ENCODE results near the gene RAB29. TPM values are rescaled to one million over a fixed set of nuclear protein-coding genes. Genes with fewer than 3 reads are reported as not detected.

The RAB29 gene
- total and polyA plus RNA-seq, 2 donors (not counting 1 experiment from before 2014, with no cell fraction given), result 34.5 to 35.2 TPM

DNA sequence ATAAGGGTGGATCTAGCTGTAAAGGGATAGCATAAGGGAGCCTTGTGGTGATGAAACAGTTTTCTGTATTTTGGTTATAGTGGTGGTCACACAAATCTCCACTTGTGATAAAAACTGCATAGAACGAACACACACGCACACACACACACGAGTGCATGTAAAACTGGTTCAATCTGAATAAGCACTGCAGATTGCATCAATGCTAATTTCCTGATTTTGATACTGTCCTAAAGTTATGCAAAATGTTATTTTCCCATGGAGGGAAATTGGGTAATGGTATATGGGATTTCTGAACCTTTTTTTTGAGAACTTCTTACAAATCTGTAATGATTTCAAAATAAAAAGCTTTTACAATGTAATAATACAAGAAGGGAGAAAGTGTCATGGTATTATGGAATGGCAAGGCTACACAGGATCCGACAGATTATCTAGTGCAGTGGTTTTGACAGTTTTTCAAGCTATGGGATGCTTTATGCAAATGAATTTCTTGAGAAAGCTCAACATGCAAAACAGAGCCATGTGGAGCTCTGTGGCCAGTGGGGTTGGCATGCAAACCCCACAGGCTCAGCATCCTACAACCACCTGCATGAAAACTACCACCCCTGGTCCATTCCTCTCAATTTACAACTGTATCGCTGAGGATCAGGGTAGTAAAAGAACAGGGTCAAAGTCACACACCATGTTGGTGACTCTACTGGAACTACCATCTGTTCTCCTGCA, 18.9 kb upstream of the RAB29 start:
- TF ChIP-seq EZH2 (IDR thresholded peaks at IDR 0.05; ENCODE audit: low read length, missing control alignments), result no peak
- TF ChIP-seq, protein P1, sequence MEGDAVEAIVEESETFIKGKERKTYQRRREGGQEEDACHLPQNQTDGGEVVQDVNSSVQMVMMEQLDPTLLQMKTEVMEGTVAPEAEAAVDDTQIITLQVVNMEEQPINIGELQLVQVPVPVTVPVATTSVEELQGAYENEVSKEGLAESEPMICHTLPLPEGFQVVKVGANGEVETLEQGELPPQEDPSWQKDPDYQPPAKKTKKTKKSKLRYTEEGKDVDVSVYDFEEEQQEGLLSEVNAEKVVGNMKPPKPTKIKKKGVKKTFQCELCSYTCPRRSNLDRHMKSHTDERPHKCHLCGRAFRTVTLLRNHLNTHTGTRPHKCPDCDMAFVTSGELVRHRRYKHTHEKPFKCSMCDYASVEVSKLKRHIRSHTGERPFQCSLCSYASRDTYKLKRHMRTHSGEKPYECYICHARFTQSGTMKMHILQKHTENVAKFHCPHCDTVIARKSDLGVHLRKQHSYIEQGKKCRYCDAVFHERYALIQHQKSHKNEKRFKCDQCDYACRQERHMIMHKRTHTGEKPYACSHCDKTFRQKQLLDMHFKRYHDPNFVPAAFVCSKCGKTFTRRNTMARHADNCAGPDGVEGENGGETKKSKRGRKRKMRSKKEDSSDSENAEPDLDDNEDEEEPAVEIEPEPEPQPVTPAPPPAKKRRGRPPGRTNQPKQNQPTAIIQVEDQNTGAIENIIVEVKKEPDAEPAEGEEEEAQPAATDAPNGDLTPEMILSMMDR (conservative IDR thresholded peaks at IDR 0.05 in 1 of 2, IDR thresholded peaks at IDR 0.05 in 1 of 2; ENCODE audit: low read depth in 1 of 2, low read length in 2 of 2), result no peak
- no peak for DNase-seq (ENCODE audit: low read depth in 2 of 2)
- Histone ChIP-seq H3K4me2 (ENCODE audit: extremely low read depth, insufficient read depth, low read length) (no peak overlapping the region), H3K36me3 (ENCODE audit: control insufficient read depth, insufficient read depth, low read length) (peaks cover 5% of the 10 kb centered on the region), H4K20me1 (ENCODE audit: control insufficient read depth, extremely low read depth, insufficient read depth, low read length) (no peaks in the 10 kb centered on the region), H3K79me2 (ENCODE audit: control insufficient read depth, insufficient read depth, low read length) (no peaks in the 10 kb centered on the region), H2AFZ (ENCODE audit: low read length) (no peak overlapping the region), H3K4me3 (replicated peaks in 1 of 4; ENCODE audit: control extremely low read depth in 1 of 4, insufficient read depth in 1 of 4, low read depth in 3 of 4, low read length in 4 of 4) (no peak overlapping the region), H3K27ac (ENCODE audit: insufficient read depth, low read length) (no peak overlapping the region), H3K27me3 (ENCODE audit: control insufficient read depth, insufficient read depth, low read length) (no peaks in the 10 kb centered on the region), H3K9me3 (ENCODE audit: control insufficient read depth, insufficient read depth, low read depth, low read length) (no peaks in the 10 kb centered on the region), H3K4me1 (ENCODE audit: control insufficient read depth, extremely low read depth, insufficient read depth, low read length) (no peaks in the 10 kb centered on the region), H3K9ac (ENCODE audit: insufficient read depth, low read length) (no peak overlapping the region)

DNA sequence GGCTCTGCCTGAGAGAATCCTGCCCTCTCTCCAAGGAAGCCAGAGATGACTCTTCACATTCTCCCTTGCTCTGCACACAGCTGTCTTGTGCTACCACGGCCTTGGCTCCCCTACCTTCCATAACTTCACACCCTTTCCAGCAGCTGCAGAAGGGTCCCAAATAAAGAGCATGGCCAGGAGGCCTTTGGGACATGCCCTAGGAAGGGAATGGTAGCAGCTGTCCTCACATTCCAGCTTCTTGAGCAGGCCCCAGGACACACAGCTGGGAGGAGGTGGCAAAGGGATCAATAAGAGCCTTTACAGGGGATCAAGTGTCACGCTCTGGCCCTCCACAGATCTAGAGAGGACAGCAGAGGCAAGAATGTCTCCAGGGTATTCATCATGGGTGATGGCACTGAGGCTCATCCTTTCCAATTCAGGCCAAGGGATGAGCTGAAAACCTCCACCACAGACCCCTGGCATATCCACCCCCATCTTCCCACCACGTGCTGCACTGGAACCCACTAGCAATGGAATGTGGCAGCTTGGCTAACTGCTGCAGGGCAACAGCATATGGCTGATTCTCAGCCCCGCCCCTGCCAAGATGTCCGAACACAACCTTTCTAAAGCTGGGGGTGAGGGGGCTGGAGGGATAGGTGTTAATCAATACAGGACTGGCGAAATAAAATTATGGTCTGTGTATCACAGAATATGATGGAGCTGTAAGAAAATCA, 17.8 kb upstream of the RAB29 start:
- TF ChIP-seq, protein P1 (conservative IDR thresholded peaks at IDR 0.05 in 1 of 2, IDR thresholded peaks at IDR 0.05 in 1 of 2; ENCODE audit: low read depth in 1 of 2, low read length in 2 of 2), result no peak
- no peak for TF ChIP-seq EZH2 (IDR thresholded peaks at IDR 0.05; ENCODE audit: low read length, missing control alignments)
- H3K4me1 ChIP-seq (ENCODE audit: control insufficient read depth, extremely low read depth, insufficient read depth, low read length), result no peaks in the 10 kb centered on the region
- no peak overlapping the region for H3K4me3 ChIP-seq (replicated peaks in 1 of 4; ENCODE audit: control extremely low read depth in 1 of 4, insufficient read depth in 1 of 4, low read depth in 3 of 4, low read length in 4 of 4)
- no peak overlapping the region for H3K27ac ChIP-seq (ENCODE audit: insufficient read depth, low read length)
- no peaks in the 10 kb centered on the region for H3K9me3 ChIP-seq (ENCODE audit: control insufficient read depth, insufficient read depth, low read depth, low read length)
- H3K4me2 ChIP-seq (ENCODE audit: extremely low read depth, insufficient read depth, low read length), result no peak overlapping the region
- no peak for DNase-seq (ENCODE audit: low read depth in 2 of 2)
- no peaks in the 10 kb centered on the region for H3K79me2 ChIP-seq (ENCODE audit: control insufficient read depth, insufficient read depth, low read length)
- H3K27me3 ChIP-seq (ENCODE audit: control insufficient read depth, insufficient read depth, low read length), result no peaks in the 10 kb centered on the region
- no peak overlapping the region for H2AFZ ChIP-seq (ENCODE audit: low read length)
- no peaks in the 10 kb centered on the region for H4K20me1 ChIP-seq (ENCODE audit: control insufficient read depth, extremely low read depth, insufficient read depth, low read length)
- H3K36me3 ChIP-seq (ENCODE audit: control insufficient read depth, insufficient read depth, low read length), result peaks cover 3% of the 10 kb centered on the region
- H3K9ac ChIP-seq (ENCODE audit: insufficient read depth, low read length), result no peak overlapping the region

DNA sequence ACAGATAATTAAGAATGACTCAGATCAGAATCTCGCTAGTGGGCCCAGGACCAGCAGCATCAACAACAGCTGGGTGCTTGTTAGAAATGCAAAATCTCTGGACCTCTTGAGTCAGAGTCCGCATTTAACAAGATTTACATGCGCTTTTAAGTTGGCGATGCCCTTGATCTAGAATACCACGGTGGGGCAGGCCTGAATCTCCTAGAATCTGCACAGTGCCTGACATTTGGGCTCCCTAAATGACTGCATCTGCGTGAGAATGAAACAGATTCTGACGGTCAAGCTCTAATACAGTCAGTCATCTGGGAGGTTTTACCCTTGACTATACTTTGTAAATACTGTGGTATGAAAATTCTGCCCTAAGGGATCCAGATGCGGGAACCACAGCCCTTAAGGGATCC, 17.2 kb upstream of the RAB29 start:
- TF ChIP-seq, protein P1 (conservative IDR thresholded peaks at IDR 0.05 in 1 of 2, IDR thresholded peaks at IDR 0.05 in 1 of 2; ENCODE audit: low read depth in 1 of 2, low read length in 2 of 2), result no peak
- H3K27me3 ChIP-seq (ENCODE audit: control insufficient read depth, insufficient read depth, low read length), result no peaks in the 10 kb centered on the region
- H3K4me1 ChIP-seq (ENCODE audit: control insufficient read depth, extremely low read depth, insufficient read depth, low read length), result no peaks in the 10 kb centered on the region
- no peak overlapping the region for H3K9ac ChIP-seq (ENCODE audit: insufficient read depth, low read length)
- H4K20me1 ChIP-seq (ENCODE audit: control insufficient read depth, extremely low read depth, insufficient read depth, low read length), result no peaks in the 10 kb centered on the region
- H3K9me3 ChIP-seq (ENCODE audit: control insufficient read depth, insufficient read depth, low read depth, low read length), result no peaks in the 10 kb centered on the region
- no peak overlapping the region for H2AFZ ChIP-seq (ENCODE audit: low read length)
- H3K27ac ChIP-seq (ENCODE audit: insufficient read depth, low read length), result no peak overlapping the region
- no peak for DNase-seq (ENCODE audit: low read depth in 2 of 2)
- H3K4me2 ChIP-seq (ENCODE audit: extremely low read depth, insufficient read depth, low read length), result no peak overlapping the region
- H3K79me2 ChIP-seq (ENCODE audit: control insufficient read depth, insufficient read depth, low read length), result no peaks in the 10 kb centered on the region
- H3K4me3 ChIP-seq (replicated peaks in 1 of 4; ENCODE audit: control extremely low read depth in 1 of 4, insufficient read depth in 1 of 4, low read depth in 3 of 4, low read length in 4 of 4), result no peak overlapping the region
- peaks cover 3% of the 10 kb centered on the region for H3K36me3 ChIP-seq (ENCODE audit: control insufficient read depth, insufficient read depth, low read length)
